ENCODE results near the gene THAP8.

DNA sequence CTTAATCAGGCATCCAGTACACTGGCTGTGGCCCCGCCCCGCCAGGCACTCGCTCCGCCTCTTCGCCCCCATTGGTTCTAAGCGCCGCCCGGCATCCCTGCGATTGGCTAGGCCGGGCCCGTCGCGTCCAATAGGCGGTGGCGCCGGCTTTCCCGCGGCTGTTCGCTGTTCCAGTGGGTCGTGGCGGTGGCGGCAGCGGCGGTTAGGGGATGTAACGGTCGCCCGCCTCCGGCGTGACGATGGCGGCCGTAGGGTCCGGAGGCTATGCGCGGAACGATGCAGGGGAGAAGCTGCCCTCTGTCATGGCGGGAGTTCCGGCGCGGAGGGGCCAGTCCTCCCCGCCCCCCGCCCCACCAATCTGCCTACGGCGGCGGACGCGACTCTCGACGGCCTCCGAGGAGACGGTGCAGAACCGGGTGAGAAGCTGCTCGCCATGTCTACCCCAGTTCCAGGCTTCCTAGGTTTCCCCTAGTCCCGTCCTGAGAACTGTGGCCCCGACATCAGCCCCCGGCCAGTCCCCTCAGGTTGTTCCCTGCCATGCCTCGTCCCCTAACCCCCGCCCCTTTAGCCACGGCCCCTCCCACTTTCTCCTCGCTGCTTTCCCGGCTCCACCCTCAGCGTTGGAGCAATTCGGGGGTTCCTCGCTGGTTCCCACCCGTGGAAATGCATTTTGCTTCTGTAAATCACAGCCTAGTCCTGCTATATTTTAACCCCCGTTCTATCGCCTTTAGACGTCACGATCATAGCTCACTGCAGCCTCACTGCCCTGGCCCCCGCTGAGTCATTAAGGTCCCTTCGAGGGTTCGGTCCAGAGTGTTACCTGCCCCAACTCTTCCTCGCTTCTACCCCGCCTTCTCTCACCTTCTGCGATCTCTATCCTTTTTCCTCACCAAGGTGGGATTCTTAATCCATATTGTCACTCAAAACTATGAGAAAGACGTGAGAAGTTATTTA, 925 bp upstream of the THAP8 start, which contains the start of gene WDR62:
- TF ChIP-seq CTCF (IDR thresholded peaks at IDR 0.05; ENCODE audit: low read length) (no peak), EZH2phosphoT487 (IDR thresholded peaks at IDR 0.05; ENCODE audit: low read length) (no peak)
